Liver (tissue), 9 donors: Measurements from ENCODE around the gene ADAMTS2. TPM values are rescaled to one million over a fixed set of nuclear protein-coding genes. Genes with fewer than 3 reads are reported as not detected.

Experiments used
- DNase-seq: peaks from one replicate; pipeline ENCODE4 v3.0.0-alpha.2; 2017; ENCODE audit warnings: low spot score
- H3K27ac ChIP-seq, 2 donors: one replicate each; pipeline ENCODE4 v1.7.0; 2013; ENCODE audit warnings: inconsistent platforms in 2 of 2, low read length in 2 of 2, control low read depth in 1 of 2, low read depth in 1 of 2, mild to moderate bottlenecking in 1 of 2
- H3K27me3 ChIP-seq, 4 donors: one replicate each; pipeline versions ENCODE4 v1.6.1 to v1.7.0; 2013; ENCODE audit warnings: low read length in 3 of 4, inconsistent platforms in 1 of 4, mild to moderate bottlenecking in 1 of 4, moderate library complexity in 1 of 4; ENCODE audit not compliant: control insufficient read depth in 4 of 4, insufficient read depth in 4 of 4
- H3K36me3 ChIP-seq, 4 donors: one replicate each; pipeline versions ENCODE4 v1.6.1 to v1.7.0; 2013; ENCODE audit warnings: low read length in 3 of 4, mild to moderate bottlenecking in 3 of 4, low read depth in 1 of 4, moderate library complexity in 1 of 4; ENCODE audit not compliant: control insufficient read depth in 4 of 4, insufficient read depth in 3 of 4
- H3K4me1 ChIP-seq, 4 donors: one replicate each; pipeline versions ENCODE4 v1.6.1 to v1.7.0; 2013; ENCODE audit warnings: low read length in 3 of 4, mild to moderate bottlenecking in 3 of 4, moderate library complexity in 1 of 4; ENCODE audit not compliant: control insufficient read depth in 4 of 4, insufficient read depth in 4 of 4
- H3K4me3 ChIP-seq, 3 donors: one replicate each; pipeline versions ENCODE4 v1.6.1 to v1.7.0; 2013; ENCODE audit warnings: low read length in 3 of 3, control low read depth in 1 of 3, low read depth in 1 of 3, mild to moderate bottlenecking in 1 of 3
- H3K9ac ChIP-seq, 2 donors: one replicate each; pipeline ENCODE4 v1.7.0; 2013; ENCODE audit warnings: low read length in 2 of 2, mild to moderate bottlenecking in 2 of 2, moderate library complexity in 2 of 2, control low read depth in 1 of 2, low read depth in 1 of 2
- H3K9me3 ChIP-seq, 4 donors: one replicate each; pipeline versions ENCODE4 v1.6.1 to v1.7.0; 2013; ENCODE audit warnings: low read length in 3 of 4; ENCODE audit not compliant: control insufficient read depth in 4 of 4
- EGR1 ChIP-seq, 2 donors: IDR thresholded peaks; 2 replicates each; pipeline ENCODE4 v1.6.1; 2016 to 2018; ENCODE audit warnings: antibody characterized with exemption in 2 of 2, low read depth in 2 of 2
- FOXA1 ChIP-seq: IDR thresholded peaks from 2 replicates; pipeline ENCODE4 v1.6.1; 2016; ENCODE audit warnings: antibody characterized with exemption
- FOXA2 ChIP-seq: IDR thresholded peaks from 2 replicates; pipeline ENCODE4 v1.6.1; 2016; ENCODE audit warnings: antibody characterized with exemption
- GABPA ChIP-seq, 2 donors: IDR thresholded peaks in 1 of 2; conservative IDR thresholded peaks in 1 of 2; 2 replicates each; pipeline ENCODE4 v1.6.1; 2016; ENCODE audit warnings: antibody characterized with exemption in 2 of 2, mild to moderate bottlenecking in 1 of 2, moderate library complexity in 1 of 2
- HNF4A ChIP-seq, 2 donors: conservative IDR thresholded peaks; 2 replicates each; pipeline ENCODE4 v1.6.1; 2016; ENCODE audit warnings: antibody characterized with exemption in 2 of 2, mild to moderate bottlenecking in 2 of 2
- HNF4G ChIP-seq: IDR thresholded peaks from 2 replicates; pipeline ENCODE4 v1.6.1; 2016; ENCODE audit warnings: antibody characterized with exemption
- JUND ChIP-seq, 2 donors: IDR thresholded peaks; 2 replicates each; pipeline ENCODE4 v1.6.1; 2016; ENCODE audit warnings: antibody characterized with exemption in 2 of 2
- MAX ChIP-seq: IDR thresholded peaks from 2 replicates; pipeline ENCODE4 v1.6.1; 2016; ENCODE audit warnings: antibody characterized with exemption
- NR2F2 ChIP-seq: IDR thresholded peaks from 2 replicates; pipeline ENCODE4 v1.6.1; 2016; ENCODE audit warnings: antibody characterized with exemption
- RAD21 ChIP-seq, 2 donors: IDR thresholded peaks; 2 replicates each; pipeline ENCODE4 v1.6.1; 2016; ENCODE audit warnings: antibody characterized with exemption in 2 of 2, mild to moderate bottlenecking in 2 of 2
- REST ChIP-seq: IDR thresholded peaks from 2 replicates; pipeline ENCODE4 v1.6.1; 2016; ENCODE audit warnings: antibody characterized with exemption, mild to moderate bottlenecking
- RXRA ChIP-seq, 2 donors: IDR thresholded peaks; 2 replicates each; pipeline ENCODE4 v1.6.1; 2017 to 2018; ENCODE audit warnings: antibody characterized with exemption in 2 of 2, mild to moderate bottlenecking in 1 of 2
- SP1 ChIP-seq: IDR thresholded peaks from 2 replicates; pipeline ENCODE4 v1.6.1; 2018; ENCODE audit warnings: antibody characterized with exemption, mild to moderate bottlenecking
- TAF1 ChIP-seq: conservative IDR thresholded peaks from 2 replicates; pipeline ENCODE4 v1.6.1; 2016; ENCODE audit warnings: antibody characterized with exemption, mild to moderate bottlenecking
- YY1 ChIP-seq: IDR thresholded peaks from 2 replicates; pipeline ENCODE4 v1.6.1; 2016; ENCODE audit warnings: antibody characterized with exemption, mild to moderate bottlenecking
- ZBTB33 ChIP-seq: IDR thresholded peaks from 2 replicates; pipeline ENCODE4 v1.6.1; 2016; ENCODE audit warnings: antibody characterized with exemption
- WGBS: extraction: QIAGEN DNeasy Blood & Tissue Kit; methylation state at CpG from one replicate; pipeline ENCODE4 v1.1.7; 2013; 5-methylcytosine and 5-hydroxymethylcytosine counted together
- polyA plus RNA-seq, 2 donors: library from polyadenylated mRNA; stranded (reverse) in 1 of 2; unstranded in 1 of 2; fragments of 200-250 nt in 1 of 2; fragments of >200 nt in 1 of 2; fragmentation: Nextera tagmentation in 1 of 2; extraction: Ambion mirVana in 1 of 2; gene quantifications; one replicate each; pipeline versions ENCODE4 v1.2.1 to v1.2.3, GENCODE V29; 2013 to 2015
- total RNA-seq, 2 donors: library from RNA; depleted of rRNA; stranded (reverse); fragments of >200 nt; gene quantifications; one replicate each; pipeline ENCODE4 v1.2.3, GENCODE V29; 2014
- TF ChIP-seq, protein P1 (sequence below): fragments of 150-350 bp; IDR thresholded peaks from 2 replicates; pipeline ENCODE4 v1.5.1; 2017; ENCODE audit warnings: improper control_type of control experiment, low read depth, low read length; ENCODE audit not compliant: missing input control
- TF ChIP-seq, protein P2 (sequence below): IDR thresholded peaks from 2 replicates; pipeline ENCODE4 v1.6.1; 2016; ENCODE audit warnings: antibody characterized with exemption
- donor health status: healthy.
- donor health status: healthy.
- donor health status: healthy.
- donor health status: healthy.
- donor health status: healthy.

ADAMTS2 gene
- total and polyA plus RNA-seq, 4 donors, result 2.7 to 24.3 (median 12.0) TPM

- H3K9ac ChIP-seq, result no peak overlapping the region
- DNase-seq, result no peak
- no peak overlapping the region for H3K4me3 ChIP-seq
- no peaks in the 10 kb centered on the region for H3K27me3 ChIP-seq
- H3K9me3 ChIP-seq, result no peaks in the 10 kb centered on the region
- H3K4me1 ChIP-seq, result no peaks in the 10 kb centered on the region
- H3K27ac ChIP-seq, result no peak overlapping the region
- H3K36me3 ChIP-seq, result no peaks in the 10 kb centered on the region
- 82% methylated on average over 13 of the region's 13 CpGs for WGBS
- TF ChIP-seq, protein P1, sequence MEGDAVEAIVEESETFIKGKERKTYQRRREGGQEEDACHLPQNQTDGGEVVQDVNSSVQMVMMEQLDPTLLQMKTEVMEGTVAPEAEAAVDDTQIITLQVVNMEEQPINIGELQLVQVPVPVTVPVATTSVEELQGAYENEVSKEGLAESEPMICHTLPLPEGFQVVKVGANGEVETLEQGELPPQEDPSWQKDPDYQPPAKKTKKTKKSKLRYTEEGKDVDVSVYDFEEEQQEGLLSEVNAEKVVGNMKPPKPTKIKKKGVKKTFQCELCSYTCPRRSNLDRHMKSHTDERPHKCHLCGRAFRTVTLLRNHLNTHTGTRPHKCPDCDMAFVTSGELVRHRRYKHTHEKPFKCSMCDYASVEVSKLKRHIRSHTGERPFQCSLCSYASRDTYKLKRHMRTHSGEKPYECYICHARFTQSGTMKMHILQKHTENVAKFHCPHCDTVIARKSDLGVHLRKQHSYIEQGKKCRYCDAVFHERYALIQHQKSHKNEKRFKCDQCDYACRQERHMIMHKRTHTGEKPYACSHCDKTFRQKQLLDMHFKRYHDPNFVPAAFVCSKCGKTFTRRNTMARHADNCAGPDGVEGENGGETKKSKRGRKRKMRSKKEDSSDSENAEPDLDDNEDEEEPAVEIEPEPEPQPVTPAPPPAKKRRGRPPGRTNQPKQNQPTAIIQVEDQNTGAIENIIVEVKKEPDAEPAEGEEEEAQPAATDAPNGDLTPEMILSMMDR, result no peak
- no peak for TF ChIP-seq HNF4G
- no peak for TF ChIP-seq NR2F2
- TF ChIP-seq SP1, result no peak
- TF ChIP-seq RXRA (IDR thresholded peaks at IDR 0.05), result no peak
- TF ChIP-seq YY1, result no peak
- TF ChIP-seq TAF1, result no peak
- no peak for TF ChIP-seq JUND (IDR thresholded peaks at IDR 0.05)
- no peak for TF ChIP-seq FOXA2
- no peak for TF ChIP-seq GABPA (IDR thresholded peaks at IDR 0.05 in 1 of 2, conservative IDR thresholded peaks at IDR 0.05 in 1 of 2)
- no peak for TF ChIP-seq HNF4A (conservative IDR thresholded peaks at IDR 0.05)
- TF ChIP-seq EGR1 (IDR thresholded peaks at IDR 0.05; ENCODE audit: low read depth in 2 of 2), result no peak
- TF ChIP-seq REST, result no peak
- TF ChIP-seq FOXA1, result no peak
- no peak for TF ChIP-seq MAX
- TF ChIP-seq ZBTB33, result no peak
- TF ChIP-seq, protein P2, sequence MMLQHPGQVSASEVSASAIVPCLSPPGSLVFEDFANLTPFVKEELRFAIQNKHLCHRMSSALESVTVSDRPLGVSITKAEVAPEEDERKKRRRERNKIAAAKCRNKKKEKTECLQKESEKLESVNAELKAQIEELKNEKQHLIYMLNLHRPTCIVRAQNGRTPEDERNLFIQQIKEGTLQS, result no peak
- no peak for TF ChIP-seq RAD21 (IDR thresholded peaks at IDR 0.05)
These were observed 23.9 kb downstream of the ADAMTS2 start for GRCh38 chr5:179321206-179321987.
